ENCODE data around the gene BTBD2.

The BTBD2 gene

DNA sequence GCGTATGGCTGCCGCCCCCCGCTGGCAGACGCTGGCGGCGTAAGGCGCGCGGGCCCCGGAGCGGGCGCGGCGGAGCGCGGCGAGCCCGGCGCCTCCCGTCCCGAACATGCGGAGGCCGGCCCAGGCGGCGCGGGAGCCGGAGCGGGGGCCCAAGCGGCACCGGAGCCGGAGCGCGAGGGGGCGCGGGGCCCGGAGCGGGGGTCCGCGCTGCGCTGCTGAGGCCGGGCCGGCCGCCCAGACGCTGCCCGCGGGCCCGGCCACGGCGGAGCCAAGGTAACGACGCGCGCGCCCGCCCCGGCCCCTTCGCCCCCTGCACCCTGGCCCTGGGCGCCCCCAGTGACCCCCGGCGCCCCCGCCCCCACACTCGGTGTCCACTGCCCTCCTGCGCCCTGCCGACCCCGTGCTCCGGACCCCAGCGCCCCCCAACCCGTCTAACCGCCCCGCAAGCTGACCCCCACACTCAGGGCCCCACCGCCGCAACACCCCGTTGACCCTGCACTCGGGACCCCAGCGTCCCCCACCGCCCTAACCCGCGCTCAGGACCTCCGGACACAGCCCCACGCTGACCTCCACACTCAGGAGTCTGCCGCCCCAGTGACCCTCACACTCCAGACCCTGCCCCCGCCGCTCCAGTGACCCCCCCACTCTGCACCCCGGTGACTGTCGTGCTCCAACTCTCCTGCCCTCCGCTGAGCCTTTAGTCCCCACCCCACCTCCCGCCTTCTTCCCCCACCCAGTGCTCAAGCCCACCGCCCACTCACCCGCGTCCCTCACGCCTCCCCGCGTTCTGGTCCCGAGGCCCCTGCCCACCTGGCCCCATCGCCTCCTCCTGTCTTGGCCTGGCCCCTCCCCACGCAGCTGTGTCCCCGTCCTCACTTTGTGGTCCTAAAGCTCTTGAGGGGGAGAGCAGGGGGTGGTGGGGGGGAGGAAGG, 74.1 kb downstream of the BTBD2 start, which contains the start of gene CSNK1G2:
TSS of gene CSNK1G2 (plus strand) at position 27 of the 932 bp plus-strand sequence. CDS start 28,601 bp downstream, outside the sequence.
- no peak for DNase-seq (ENCODE audit: low read depth)

DNA sequence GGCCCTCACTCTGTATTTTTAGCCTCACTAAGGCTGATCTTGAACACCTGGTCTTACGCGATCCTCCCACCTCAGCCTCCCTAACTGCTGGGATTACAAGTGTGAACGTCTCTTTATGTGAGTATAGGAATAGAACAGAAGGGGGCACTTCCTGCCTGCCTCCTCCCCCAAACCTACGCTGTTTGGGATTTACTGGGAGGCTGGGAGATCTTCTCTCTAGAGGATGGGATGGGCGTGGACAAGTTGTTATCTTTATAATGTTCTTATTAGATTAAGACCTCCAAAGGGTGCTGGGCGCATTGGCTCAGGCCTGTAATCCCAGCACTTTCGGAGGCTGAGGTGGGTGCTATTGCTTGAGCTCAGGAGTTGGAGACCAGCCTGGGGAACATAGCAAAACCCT, 77.4 kb downstream of the BTBD2 start:
- no peak for DNase-seq (ENCODE audit: low read depth)

DNA sequence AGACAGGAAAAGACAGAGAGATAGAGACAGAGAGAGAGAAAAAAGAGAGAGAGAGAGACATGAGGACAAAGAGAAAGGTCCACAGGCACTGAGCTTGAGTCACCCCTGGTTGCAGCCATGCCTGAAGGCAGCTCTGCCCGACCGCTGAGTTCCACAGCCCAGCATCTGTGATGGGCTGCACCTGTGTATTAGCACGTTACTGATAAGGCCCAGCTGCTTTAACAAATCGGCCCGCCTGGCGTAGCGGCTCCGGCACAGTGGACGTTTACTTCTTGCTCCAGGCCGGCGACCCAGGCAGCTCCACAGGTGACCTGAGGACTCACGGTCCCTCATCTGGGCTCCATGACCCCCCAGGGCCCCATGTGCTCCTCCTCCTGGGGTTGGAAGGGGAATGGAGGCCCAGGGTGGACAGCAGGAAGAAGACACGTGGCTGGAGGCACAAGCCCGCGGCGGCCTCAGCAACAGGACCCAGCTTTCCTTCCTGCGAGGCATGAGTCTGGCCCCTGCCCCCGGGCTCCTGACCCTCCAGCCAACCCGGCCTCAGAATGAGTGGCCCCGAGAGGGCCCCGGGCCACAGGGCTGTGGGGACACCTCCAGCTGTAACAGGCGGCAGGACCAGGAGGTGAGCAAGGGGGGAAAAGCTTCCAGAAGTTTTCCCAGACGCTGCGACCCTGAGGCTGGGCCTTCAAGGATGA, 78.5 kb downstream of the BTBD2 start:
- DNase-seq (ENCODE audit: low read depth) = no peak

DNA sequence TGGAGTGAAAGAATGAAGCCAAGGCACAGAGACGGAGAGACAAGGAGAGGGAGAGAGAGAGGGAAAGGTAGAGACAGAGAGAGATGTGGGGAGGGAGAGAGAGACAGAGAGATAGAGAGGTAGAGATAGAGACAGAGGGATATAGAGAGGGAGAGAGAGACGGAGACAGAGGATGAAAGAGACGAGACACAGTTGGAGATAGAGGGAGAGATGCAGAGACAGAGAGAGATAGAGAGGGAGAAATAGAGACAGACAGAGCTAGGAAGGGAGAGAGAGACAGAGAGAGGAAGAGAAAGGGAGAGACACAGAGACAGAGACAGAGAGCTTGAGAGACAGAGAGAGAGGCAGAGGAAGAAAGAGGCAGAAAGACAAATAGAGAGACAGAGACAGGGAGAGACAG, 79.1 kb downstream of the BTBD2 start:
- DNase-seq (ENCODE audit: low read depth) = no peak

DNA sequence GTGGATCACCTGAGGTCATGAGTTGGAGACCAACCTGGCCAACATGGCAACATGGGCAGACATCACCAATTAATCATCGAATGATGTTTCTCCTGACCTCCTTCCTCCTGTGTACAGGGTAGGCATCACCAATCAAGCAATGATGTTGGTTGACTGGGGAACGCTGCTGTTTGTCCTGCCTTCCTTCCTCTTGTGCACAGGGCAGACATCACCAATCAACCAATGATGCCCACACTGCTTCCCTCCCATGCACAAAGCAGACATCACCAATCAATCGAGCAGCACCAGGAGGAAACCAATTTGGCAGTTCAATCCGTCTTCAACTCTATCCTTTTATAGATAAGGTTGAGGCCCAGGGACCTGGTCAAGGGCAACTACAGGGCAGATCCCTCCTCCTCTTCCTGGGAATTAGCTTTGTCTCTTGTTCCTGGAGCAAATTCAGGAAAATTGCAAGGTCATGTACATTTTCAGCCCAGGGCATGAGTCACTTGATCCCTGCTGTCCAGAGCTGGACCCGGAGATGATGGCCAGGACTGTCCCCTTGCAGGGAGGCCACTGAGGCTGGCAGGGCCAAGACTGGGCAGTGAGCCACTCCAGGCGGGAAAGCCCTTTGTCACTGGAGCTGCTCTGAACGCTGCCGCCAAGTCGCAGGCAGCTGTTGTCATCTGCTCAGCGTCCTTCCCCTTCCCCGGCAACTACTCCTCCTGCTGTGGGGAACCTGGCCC, 79.9 kb downstream of the BTBD2 start:
- no peak for DNase-seq (ENCODE audit: low read depth)
